Measurements from ENCODE around the gene CCNQ.

GRCh38 chrX:153620576-153620975, 21.6 kb upstream of the CCNQ start:
- no peak for TF ChIP-seq MYC (IDR thresholded peaks at IDR 0.05; ENCODE audit: insufficient read depth, insufficient read length, insufficient replicate concordance, low read length, severe bottlenecking)
- TF ChIP-seq REST (IDR thresholded peaks at IDR 0.05; ENCODE audit: low read depth, low read length): no peak
- TF ChIP-seq MAX (IDR thresholded peaks at IDR 0.05; ENCODE audit: low read depth, low read length): no peak
- no peak for TF ChIP-seq TAF1 (IDR thresholded peaks at IDR 0.05; ENCODE audit: borderline replicate concordance, low read depth, low read length)
- TF ChIP-seq CTCF (IDR thresholded peaks at IDR 0.05 in 2 of 3, conservative IDR thresholded peaks at IDR 0.05 in 1 of 3; ENCODE audit: control insufficient read depth in 2 of 3, extremely low read depth in 1 of 3, insufficient read depth in 1 of 3, low read depth in 3 of 3, low read length in 3 of 3): no peak
- no peak for TF ChIP-seq POLR2AphosphoS5 (IDR thresholded peaks at IDR 0.05; ENCODE audit: low read length)

Measured in GM12878 (cell line).